HG03064 (cell line): ENCODE data around the gene NMNAT1.
A peak's percentile ranks its signal among the peaks of the same experiment; 100 is the strongest.
"Not testable (repeated sequence)": the region's sequence is repeated elsewhere in the genome, so short reads cannot be mapped to it uniquely, and the experiment has no call there.

ENCODE experiments used
- ATAC-seq: cut with Tn5 transposase; IDR thresholded peaks from one replicate; pipeline ENCODE4 v1.9.1; 2021; ENCODE audit warnings: low read depth; ENCODE audit not compliant: unreplicated experiment

Gene NMNAT1

GRCh38 chr1:9942939-9943788 is at the start of gene NMNAT1, which contains the start of gene LZIC:
Gene NMNAT1 (plus strand): TSS chr1:9943475. CDS start chr1:9972074, 28,599 bp downstream.
Gene LZIC (minus strand): TSS chr1:9943391. CDS start chr1:9936619, 6,772 bp downstream.
- ATAC-seq: peak; percentile 86

DNA sequence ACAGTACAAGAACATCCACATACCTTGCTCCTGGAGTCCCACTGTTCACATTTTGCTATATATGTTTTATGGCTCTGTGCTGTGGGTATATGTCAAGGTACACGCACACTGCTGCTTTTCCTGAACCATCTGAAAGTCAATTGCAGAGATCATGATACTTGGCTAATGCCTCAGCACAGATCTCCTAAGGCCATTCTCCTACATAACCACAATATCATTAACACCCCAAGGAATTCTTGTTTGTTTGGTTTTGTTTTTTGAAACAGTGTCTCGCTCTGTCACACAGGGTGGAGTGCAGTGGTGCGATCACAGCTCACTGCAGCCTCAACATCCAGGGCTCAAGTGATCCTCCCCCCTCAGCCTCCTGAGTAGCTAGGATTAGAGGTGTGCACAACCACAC is 49.2 kb upstream of the NMNAT1 start:
- no peak for ATAC-seq

DNA sequence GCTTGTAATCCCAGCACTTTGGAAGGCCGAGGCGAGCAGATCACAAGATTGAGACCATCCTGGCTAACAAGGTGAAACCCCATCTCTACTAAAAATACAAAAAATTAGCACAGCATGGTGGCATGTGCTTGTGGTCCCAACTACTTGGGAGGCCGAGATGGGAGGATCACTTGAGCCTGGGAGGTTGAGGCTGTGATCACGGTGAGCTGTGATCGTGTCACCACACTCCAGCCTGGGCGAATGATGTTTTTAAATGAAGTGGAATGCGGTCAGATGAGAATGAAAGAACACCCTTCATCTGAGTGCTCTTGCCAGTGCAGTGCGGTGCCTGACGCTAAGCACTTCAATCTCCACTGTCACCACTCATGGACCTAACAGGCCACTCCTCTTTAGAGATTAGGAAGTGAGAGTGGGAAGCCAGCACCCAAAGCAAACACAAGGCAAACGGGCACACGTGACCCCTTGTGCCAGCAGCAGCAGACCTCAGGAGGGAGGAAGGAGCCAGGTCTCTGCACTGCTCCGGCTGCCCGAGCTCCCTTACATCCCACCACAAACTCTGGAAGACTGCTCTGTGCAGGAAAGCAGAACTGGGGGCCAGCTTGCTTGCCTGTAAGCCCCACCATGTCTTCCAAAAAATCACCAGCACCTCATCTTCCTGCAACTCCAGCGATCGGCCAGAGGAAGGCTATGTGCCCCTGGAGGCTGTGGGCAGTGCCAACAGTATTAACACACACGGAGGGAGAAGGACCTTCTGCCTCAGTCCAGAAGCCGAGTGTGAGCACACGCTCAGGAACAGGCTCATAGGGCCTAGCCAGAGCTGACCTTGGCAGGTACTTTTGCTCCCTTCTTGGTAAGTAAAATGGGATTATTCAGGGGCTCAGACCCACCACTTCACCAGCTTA is 42.9 kb upstream of the NMNAT1 start:
- ATAC-seq: no peak

- no peak for ATAC-seq
Measured at GRCh38 chr1:9901148-9902059, 41.9 kb upstream of the NMNAT1 start.

DNA sequence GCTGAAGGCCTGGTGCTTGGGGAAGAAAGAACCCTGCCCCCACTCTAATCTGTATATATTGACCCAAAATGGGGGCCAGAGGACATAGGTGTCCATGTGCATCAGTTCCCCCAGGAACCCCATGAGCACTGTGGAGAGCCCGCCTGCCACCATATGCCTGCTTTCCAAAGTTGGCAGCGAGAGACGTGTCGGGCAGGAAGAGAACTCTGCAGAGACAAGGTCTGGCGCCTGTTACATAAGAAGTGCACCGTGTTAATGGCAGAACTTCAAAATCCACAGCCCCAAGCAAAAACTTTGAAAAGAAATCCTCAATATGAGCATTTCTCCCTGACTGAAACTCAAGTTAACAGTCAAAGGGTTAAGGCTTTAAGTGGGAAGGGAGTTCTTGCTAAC is 41.2 kb upstream of the NMNAT1 start:
- no peak for ATAC-seq

DNA sequence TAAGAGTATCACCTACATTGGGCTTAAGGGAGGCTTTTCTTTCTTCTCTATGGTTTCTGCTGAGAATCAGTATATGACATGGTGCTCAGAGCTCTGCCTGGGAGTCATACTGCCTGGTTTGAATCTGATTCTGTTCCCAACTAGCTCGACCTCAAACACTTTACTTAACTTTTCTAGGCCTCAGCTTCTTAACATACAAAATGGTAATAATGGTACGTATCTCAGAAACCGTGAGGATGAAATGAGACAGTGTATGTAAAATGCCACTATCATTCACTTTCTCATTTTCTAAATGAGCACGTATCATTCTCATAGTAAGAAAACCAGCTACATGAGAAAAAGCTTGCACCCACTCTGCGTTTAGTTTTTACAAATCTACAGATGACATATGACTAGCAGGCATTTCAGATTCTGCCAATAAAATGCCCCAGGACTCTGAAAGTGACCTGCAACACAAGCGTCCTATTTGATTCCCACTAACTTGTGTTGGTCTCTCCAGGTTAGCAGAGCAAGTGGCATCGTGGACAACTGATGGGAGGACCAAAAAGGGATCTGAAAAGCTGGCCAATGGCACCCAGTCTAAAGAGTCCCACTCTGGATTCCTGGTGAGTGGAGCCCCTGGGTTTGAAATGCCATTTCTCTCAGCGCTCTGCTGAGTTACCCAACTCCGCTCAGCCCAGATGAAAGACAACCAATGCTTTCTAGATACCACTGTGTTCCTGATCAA is 39.3 kb upstream of the NMNAT1 start:
- ATAC-seq: no peak

GRCh38 chr1:9904596-9904995 is 38.7 kb upstream of the NMNAT1 start:
- no peak for ATAC-seq

- no peak for ATAC-seq
Measured at GRCh38 chr1:9905010-9905409, 38.3 kb upstream of the NMNAT1 start.

GRCh38 chr1:9906466-9906865 is 36.8 kb upstream of the NMNAT1 start:
- no peak for ATAC-seq

DNA sequence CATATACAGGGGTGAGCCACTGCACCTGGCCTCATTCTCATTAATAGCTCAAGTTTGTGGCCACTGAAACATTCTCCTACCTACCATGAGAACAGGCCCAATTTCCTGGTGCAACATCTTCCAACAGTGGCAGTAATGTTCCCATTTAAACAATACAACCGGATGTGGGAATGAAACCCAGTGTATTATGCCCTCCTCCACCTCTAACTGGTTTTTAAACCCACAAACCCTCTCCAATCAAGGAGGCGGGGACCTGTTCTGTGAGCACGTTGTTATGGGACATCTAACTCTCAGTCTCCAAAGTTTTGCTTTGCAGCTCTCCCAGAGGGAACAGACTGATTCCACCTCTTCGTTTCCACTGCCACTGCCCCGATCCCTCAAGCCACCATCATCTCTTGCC is 35.8 kb upstream of the NMNAT1 start:
- ATAC-seq: no peak

- ATAC-seq: no peak
Measured at GRCh38 chr1:9908871-9909233, 34.4 kb upstream of the NMNAT1 start.

DNA sequence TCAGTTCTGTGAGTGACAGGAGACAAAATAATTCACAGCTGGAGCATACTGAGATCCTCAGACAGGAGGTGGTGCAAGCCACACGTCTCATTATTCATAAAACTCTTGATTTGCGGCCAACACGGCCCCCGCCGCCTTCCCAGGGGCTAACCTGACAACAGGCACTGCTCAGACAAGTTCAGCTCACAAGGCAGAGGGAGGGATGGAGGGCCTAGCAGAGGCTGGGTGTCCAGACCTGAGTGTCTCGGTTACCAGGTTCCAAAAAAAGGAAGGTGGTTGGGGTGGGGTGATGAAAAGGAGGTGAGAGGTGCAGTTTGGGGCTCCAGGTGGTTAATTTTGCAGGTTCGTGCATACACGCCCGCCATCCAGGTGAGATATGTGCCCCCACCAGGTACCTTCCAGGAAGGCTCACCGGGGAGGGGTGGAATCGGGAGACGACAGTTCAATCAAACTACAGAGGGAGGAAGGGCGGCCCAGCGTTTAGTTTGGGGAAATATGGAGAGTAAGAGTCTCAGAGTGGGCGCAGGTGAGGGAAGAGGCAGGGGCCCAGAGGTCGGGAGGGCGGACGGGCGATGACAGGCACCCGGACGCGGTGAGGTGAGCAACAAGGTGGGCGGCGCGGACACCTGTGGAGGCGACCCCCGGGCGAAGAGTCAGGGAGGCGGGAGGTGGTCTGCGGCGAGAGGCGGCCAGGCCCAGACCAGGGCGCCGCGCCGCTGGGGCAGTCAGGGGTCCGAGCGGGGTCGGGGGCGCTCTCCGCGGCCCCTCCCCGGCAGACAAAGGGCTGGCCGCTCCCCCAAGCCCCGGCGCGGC is 33.8 kb upstream of the NMNAT1 start:
- ATAC-seq: peak; percentile 9

- peak; percentile 74 for ATAC-seq
Measured at GRCh38 chr1:9910076-9910422, 33.2 kb upstream of the NMNAT1 start, which contains the start of gene CTNNBIP1. Gene CTNNBIP1 (minus strand): TSS chr1:9910269. CDS start chr1:9872064, 38,205 bp downstream.

GRCh38 chr1:9910423-9911178 is 32.7 kb upstream of the NMNAT1 start:
- peak; percentile 94 for ATAC-seq

- ATAC-seq: no peak
Measured at GRCh38 chr1:9912264-9912936, 30.9 kb upstream of the NMNAT1 start.

GRCh38 chr1:9914610-9914937 is 28.7 kb upstream of the NMNAT1 start:
- ATAC-seq: no peak

DNA sequence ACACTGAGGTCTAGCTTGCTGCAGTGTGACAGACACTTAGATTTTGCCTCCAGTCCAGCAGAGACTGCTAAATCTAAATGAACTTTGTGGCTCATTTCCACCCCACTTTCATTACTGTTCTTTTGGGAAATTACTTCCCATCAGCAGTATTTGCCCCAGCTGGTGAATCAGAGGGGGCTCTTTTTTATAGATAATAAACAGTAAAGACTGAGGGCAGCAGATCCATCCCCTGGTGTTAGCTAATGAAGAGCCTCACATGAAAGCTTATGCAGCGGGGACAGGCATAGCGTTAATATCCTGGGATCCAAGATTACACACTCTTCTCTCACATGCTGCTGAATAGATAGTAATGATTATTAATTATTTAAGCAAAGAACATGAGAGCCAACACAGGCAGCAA is 26.8 kb upstream of the NMNAT1 start:
- ATAC-seq: no peak

GRCh38 chr1:9917495-9917894 is 25.8 kb upstream of the NMNAT1 start:
- not testable (repeated sequence) for ATAC-seq
